Activated naive CD4-positive, alpha-beta T cell (primary cell): ENCODE measurements around the gene ACOX1.

ENCODE experiments used
- DNase-seq, 4 experiments: peaks; one replicate each; lab custom pipeline; 2025; lab: John Stamatoyannopoulos, UW

The ACOX1 gene

DNA sequence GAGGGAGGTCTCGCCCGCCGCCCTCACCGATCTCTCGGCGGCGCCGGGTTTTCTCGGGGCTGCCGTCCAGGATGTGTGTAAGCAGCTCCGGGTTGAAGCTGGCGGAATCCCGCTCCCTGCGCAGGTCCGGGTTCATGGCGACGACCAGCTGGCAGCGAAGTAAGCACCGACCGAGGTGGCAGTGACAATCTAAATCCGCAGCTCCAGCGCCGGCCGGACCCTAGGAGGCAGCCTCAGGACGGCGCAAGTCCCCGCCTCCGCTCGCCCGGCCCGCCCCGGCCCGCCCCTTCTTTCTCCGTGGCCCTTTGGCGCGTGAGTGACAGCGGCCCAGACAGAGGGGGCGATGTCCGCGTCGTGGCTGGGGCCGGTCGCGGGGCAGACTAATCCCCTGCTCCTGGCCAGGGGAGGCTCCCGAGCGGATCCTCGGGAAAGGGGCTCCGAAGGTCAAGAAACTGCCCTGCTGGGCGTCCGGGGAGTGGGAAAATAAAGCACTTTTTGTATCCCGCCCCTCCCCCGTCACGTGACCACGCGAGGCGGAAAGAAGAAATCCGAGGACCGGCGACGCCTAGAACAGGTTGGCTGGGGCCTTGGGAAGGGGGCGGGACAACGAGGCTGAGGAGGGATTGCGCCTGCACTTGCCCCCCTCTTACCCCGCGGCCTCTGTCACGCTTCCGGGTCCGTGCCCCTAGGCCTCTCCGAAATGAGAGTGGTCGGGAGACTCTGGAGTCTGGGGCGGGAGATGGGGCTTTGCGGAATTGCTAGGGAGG is at the start of gene ACOX1, which contains the start of gene TEN1:
Gene ACOX1 (minus strand): TSS at position 229 of the 767 bp plus-strand sequence. CDS start 93 bp downstream, at position 136.
Gene TEN1 (plus strand): TSS at position 303 of the 767 bp plus-strand sequence. CDS start 6,953 bp downstream, outside the sequence.
- DNase-seq, result peak; percentile 77 to 94 (median 88)

DNA sequence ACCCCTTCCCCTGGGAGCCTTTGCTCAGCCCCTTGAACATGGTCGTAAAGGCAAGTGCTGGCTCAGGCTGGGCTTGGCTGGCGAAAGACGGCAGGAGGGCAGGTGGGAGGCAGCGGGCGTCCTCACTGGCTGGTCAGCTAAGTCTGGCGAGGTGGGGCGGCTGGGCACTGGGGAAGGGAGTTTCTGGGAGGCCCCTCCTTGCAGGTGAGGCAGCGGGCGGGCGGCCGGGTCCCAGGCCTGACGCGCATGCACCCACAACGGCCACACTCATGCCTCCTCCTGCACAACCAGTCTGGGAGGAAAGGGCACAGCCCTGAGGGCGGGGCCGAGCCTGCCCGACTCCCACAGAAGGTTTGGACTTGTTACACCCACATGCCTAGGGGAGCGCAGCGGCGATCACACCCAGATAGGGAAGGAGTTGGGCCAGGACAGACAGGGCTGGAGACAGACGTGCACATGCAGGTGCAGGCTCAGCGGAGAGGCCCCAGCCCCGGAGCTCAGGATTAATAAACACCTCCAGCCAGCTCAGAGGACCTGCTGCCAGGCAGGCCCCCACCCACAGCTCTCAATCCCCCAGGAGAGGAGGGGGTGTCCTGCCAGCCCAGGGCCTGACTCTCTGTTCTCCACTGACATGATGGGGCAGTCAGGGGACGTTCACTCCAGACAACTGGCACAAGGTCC is 48.3 kb upstream of the ACOX1 start, which contains the start of gene EVPL:
Gene EVPL (minus strand): TSS at position 148 of the 681 bp plus-strand sequence. CDS start 108 bp downstream, at position 40.
- no peak for DNase-seq

DNA sequence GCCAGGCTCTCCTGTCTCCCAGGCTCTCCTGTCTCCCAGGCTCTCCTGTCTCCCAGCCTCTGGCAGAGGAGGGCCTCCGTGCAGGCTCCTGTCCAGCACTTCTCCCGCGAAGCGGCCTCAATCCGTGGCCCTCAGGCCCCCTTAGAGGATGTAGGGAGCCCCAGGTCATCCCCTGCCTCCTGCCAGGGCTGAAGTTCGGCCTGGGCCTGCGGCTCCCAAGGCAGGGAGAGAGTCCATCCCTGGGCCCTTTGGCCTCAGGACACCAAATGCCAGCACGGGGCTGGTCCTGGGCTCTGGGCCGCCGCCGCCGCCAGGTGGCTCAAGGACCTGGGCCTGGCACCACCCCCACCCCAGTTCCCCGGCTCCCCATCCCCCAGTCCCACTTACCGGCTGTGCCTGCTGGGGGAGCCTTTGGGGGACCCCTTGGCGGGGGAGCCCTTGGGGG is 47.8 kb upstream of the ACOX1 start:
- DNase-seq, result no peak

DNA sequence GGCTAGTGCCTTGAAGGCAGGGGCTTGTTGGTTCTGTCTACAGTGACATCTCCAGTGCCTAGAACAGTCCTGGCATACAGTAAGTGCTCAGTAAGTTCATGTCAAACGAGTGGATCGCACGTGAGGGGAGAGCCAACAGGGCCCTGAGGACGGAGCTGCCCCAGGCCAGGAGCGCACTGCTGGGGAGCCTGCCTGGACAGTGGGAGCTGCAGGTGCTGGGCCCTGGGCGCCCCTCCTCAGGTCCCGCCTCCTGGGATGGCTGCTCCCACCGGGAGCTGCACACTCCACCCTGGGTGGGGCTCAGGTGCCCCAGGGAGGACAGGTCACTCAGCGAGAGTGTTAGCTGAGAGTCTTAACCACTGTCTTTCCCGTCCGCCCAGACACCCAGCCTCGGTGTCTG is 46.3 kb upstream of the ACOX1 start:
- DNase-seq, result no peak

DNA sequence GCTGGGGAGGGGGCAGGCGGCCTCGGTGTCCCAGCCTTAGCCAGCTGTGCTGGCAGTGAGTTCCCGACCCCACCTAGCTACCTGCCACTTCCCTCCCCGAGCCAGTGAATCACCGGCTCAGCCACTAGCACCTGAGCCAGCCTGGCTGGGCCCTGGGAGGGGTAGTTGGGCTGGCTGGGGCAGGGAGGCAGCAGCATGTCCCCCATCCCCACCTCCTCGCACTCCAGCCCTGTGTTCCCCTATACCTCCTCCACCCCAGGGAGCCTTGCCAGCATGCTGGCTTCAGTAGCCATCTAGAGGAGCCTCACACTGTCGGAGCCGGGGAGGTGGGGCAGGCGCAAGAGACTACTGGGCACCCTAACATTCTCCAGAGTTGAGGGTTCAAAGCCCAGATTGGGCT is 45.4 kb upstream of the ACOX1 start:
- DNase-seq, result no peak

DNA sequence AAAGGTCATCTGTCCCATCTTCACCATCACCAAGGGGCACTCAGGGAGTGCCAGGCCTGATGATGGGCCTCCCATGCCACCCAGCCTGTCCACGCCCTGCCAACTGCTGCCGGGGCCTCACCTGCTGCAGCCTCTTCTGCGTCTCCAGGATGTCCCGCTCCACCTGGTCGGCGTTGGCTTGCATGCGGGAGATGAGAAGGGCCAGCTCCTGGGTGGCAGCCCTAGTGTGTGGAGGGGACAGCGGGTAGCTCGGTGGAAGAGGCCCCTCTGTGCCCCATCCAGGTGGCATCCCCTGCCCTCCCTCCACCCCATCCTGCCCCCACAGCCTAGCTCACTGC is 44.9 kb upstream of the ACOX1 start:
- DNase-seq, result no peak

DNA sequence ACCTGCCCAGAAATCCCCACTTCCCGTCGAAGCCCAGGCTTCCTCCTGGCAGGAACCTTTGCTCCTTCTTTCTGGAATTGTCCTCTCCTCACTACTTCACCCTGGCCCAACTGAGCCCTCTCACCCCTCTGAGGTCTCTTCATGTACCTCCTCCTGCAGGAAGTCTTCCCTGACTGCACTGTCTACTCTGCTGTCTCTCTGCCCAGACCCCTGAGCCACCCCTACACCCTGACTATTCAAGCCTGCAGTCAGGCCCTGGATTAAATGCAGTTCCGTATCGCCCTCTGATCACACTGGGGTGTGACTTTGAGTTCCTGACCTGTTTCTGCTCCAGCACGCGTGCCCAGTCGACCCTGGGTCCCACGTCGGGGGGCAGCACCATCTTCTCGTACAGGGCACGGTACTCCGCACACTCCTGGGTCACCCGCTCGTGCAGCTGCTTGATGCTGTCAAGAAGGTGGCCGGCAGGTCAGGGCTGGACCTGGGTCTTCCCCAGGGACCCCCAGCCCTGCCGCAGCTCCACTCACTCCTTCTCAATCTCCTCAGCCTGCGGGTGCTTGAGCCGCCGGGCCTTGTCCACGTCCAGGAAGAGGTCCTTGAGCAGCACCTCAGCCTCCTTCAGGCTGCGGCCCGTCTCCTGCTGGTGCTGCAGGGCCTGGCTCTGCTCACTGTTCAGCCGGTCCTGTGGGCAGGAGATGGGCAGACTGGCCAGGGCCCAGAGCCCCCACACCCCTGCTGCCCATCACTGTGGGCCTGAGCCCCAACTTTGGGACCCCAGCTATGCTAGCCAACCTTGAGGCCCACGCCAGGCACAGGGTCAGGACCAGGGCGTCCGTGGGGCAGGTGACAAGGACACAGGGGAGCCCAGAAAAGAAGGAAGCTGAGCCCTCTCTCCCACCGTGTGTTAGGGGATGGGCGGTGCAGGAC is 44.3 kb upstream of the ACOX1 start:
- DNase-seq, result no peak

DNA sequence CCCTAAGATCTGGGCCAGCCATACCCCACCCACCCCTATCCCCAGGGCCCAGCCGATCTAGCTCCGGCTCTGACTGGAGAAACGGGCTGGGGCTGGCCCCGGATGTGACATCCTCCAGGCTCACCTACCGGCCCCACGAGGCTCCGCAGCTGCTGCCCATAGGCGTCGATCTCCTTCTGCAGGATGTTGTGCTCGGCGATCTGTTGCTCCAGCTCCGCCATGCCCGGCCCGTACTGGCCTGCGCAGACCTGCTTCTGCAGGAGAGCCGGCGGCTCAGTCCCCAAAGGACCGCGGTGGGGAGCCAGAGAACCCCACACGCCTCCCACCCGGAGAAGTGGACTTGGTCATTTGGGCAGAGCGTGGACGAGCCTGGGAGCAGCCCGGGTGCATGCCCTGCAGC is 43.3 kb upstream of the ACOX1 start:
- DNase-seq, result no peak

DNA sequence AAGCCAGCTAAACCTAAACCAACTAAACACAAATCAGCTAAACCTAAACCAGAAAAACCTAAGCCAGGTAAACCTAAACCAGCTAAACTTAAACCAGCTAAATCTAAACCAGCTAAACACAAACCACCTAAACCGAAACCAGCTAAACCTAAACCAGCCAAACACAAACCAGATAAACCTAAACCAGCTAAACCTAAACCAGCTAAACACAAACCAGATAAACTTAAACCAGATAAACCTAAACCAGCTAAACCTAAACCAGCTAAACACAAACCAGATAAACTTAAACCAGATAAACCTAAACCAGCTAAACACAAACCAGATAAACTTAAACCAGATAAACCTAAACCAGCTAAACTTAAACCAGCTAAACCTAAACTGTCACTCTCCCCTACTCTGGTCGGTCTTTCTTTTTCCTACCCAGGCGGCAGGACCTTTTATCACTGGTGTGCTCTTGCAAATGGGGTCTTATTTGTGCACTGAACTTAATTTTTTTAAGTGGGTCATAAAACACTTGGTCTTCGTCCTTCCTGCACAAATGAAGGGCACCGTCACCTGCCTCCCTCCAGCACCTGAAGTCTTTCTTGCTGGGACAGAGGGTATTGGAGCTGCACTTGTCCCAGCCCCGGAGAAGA is 41.0 kb upstream of the ACOX1 start:
- no peak for DNase-seq

DNA sequence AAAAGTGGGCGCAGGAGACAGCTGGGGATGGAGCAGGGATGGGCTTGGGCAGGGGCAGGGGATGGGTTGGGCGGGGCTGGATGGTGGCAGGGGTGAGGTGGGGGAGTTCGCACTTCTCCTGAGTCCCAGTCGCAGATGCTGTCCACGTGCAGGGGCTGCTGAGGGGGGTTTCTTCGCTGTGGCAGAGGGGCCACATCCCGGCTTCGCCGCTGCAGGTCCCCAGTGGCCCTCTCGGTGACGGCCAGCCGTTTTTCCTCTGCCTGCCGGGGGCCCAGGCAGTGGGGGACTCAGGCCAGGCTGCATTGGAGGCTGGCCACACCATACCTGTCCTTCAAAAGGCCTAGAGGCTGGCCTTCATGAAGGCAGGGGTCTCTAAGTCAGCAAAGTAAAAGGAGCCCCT is 39.8 kb upstream of the ACOX1 start:
- DNase-seq, result no peak

DNA sequence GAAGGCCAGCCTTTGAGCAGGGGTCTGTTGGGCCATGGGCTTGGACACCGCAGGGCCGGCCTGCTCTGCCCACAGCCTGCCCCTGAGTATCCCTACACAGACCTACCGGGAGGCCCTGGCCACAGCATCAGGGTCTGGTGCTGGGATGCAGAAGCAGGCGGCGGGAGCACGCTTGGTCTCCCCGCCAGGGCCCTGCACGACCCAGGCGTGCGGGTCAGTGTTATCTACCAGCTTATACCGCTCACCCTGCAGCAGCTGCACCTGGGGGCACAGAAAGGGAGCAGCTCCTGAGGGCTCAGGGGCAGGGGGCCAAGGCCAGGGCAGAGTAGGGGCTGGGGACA is 39.3 kb upstream of the ACOX1 start:
- DNase-seq, result no peak

DNA sequence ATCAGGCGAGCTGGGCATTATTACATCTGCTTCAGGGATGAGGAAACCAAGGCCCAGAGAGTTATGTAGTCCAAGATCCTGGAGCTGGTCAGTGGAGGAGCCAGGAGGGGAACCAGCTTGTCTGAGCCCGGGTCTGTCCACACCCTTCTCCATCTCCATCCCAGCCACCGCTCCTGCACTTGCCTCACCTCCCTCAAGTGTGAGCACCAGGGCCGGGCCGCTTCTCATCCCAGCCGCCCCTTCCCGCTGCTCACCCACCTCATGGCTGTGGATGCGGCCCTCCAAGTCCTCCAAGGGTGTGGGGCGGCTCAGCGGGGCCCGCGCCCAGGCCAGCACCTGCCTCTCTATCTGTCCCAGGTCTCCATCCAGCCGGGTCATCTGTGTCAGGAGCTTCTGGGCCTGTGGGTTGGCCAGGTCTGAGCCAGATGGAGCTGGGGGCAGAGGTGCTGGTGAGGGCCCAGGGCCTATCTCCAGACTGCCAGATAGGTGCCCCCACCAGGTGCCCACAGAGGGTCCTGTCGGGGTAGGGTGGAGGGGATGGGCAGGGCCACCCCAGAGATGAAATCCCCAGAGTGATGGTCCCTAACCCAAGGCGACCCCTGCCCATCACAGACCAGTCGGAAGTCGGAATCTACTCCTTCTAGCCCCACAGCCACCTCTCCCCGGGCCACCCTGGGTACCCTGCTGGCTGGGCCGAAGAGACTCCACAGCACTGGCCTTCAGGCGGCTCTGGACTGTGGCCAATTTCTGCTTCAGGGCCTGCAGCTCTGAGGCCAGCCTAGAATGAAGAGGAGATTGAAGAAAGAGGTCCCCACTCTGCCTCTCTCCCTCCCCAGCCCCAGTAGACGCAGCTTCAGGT is 38.7 kb upstream of the ACOX1 start:
- DNase-seq, result no peak

DNA sequence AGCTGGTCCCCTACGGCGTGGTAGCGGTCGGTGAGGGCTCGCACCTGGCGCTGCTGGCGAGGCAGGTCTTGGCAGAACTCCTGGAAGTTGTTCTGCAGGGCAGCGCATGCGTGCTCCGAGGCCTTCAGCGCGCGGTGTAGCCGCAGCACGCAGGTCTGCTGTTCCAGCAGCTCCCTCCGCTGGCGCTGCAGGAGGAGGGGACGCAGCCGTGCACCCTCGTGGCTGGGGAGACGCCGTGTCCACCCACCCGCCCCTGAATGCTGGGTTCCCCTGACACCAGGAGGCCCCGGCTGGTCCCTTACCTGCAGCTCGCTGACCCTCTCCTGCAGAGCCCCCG is 35.9 kb upstream of the ACOX1 start:
- DNase-seq, result no peak

DNA sequence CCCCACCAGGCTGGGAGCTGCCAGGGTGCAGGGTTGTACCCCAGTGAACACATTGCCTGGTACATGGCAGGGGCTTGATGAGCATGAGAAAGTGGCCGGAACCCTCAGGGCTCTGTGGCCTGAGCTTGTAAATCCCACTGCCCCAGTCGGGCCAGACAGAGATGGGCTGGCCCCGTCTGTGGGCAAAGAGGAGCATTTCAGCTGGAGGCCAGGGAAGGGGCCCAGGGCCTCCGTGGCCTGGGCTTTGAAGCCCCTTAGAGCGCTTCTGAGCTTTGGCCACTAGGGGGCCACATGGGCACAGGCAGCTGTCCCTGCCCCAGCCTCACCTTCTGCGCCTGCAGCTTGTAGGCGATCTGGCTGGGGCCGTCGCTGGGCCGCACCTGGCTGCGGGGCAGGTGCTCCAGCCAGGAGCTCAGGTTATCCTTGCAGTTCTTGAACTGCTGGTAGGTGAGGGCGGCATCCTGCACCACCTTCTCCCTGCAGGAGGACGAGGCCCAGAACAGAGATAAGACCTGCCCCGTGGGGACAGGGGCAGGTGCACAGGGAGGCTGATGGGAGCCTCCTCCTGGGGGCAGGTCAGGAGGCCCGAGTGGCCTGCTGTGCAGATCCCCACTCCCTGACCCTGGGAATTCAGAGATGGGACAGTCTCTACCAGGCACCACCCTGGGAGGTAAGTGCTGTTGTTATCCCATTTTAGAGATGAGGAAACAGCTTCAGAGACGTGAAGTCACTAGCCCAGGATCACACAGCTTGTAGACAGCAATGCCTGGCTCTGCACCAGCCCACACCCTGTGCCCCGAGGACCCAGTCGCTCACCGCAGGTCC is 35.3 kb upstream of the ACOX1 start:
- peak; percentile 34 to 73 (median 51) for DNase-seq

DNA sequence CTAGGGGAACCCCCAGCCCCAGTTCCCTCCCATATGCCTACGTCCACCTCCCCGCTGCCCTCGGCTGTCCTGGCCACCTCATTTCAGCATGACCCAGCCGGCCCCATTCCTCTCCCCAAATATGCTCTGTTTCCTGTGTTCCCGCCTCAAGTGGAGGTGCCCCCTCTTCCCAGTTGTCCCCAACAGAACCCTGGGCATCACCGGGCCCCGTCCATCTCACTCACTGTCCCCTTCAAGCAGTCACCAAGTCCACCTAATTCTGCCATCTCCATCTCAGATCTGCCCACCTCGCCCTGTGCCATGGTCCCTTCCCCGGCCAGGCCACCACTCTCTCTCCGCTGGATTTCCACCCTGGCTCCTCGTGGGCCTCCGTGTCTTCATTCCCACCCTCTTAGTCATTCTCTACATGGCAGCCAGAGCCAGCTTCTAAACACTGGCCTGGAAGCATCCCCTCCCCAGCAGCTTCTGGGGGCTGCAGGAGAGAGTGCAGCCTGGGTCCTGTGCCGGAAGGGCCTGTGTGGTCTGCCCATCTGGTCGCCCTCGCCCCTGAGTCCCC is 34.5 kb upstream of the ACOX1 start:
- DNase-seq, result no peak

DNA sequence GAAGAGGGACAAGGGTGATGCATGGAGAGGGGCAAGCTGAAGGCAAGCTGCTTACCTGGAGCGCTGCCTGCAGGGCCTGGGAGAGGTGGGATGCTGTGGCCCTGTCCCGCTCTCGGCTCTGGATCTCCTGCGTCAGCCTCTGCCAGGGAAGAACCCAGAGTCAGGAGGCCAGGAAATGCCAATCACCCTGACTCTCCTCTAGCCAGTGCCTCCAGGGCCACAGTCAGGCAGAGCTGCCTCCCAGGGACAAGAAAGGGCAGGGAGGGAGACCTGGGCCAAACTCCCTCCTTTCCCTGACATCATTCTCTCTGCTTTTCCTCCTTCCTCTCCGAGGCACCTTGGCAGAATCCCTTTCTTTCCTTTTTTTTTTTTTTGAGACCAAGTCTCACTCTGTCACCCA is 33.0 kb upstream of the ACOX1 start:
- no peak for DNase-seq

DNA sequence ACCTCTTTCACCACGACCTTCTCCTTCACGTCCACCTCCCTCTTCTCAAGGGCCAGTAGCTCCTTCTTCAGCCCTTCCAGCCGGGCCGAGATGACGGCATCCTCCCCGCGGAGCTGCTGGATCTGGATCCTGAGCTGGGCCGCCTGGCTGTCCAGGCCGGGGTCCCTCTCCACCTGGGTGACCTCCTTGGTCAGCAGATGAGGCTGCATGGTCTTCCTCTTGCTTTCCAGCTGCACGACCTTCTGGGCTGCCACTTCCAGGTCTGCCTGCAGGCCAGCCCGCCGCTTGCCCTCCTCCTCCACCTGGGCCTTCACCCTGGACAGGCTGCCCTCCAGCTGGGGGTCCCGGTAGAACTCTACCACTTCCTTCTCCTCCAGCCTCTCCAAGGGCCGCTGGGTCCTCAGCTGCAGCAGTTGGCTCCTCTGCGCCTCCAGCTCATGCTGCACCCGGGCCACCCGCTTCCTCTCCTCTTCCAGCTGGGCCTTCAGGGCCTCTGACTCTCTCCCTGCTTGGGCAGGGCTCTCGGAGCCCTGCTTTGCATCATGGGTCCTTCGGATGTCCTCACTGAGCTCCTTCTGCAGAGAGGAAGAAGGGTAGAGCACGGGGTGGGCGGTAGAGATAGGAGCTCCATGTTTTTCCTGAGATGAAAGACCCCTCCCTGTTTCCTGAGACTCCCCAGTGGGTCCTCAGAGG is 31.1 kb upstream of the ACOX1 start:
- no peak for DNase-seq

DNA sequence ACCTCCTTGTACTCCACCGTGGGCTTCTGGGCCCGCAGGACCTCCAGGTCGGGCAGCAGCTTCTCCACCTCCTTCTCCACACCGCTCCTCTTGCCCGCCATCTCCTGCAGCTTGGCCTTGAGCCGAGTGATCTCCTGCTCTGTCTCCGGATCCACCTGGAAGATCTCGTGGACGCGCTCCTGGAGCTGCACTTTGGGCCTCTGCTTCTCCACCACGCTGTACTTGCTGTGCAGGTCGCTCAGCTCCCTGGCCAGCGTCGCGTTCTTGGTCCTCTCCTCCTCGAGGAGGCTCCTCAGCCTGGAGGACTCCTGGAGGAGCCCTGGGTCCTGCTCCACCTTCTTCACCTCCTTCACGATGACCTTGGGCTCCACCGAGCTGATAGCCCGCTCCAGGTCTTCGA is 30.5 kb upstream of the ACOX1 start:
- DNase-seq, result no peak
